ENCODE measurements around the gene RTN4RL1. TPM values are rescaled to one million over a fixed set of nuclear protein-coding genes. Genes with fewer than 3 reads are reported as not detected.

Gene RTN4RL1
- total and polyA plus RNA-seq, 9 of the 15 experiments (the other 6 are each of a cell fraction or from before 2014, with no cell fraction given) = 0.04 to 0.06 (median 0.04) TPM; not detected in 5

- FAIRE-seq = no peak
- H3K27me3 ChIP-seq (ENCODE audit: control insufficient read depth in 2 of 2, insufficient read depth in 2 of 2, low read length in 2 of 2) = no peaks in the 10 kb centered on the region
- intact Hi-C loops (cut with micrococcal nuclease) (no loop called here), in situ Hi-C loops (cut with MboI) (loop anchor here (10.0 kb wide), 1 partner anchor 184 kb away; no protein-coding TSS in a partner anchor)
- H3K79me2 ChIP-seq (ENCODE audit: control insufficient read depth, insufficient read depth, low read length) = no peaks in the 10 kb centered on the region
- H3K4me1 ChIP-seq (replicated peaks in 1 of 2; ENCODE audit: control insufficient read depth in 2 of 2, insufficient read depth in 2 of 2, low read length in 2 of 2) = peaks cover 0 to 36% of the 10 kb centered on the region in 2 experiments; a peak in 2 of 5 replicates
- no peak overlapping the region for H3K4me2 ChIP-seq (ENCODE audit: insufficient read depth, low read length)
- H3K9me3 ChIP-seq (replicated peaks; ENCODE audit: control insufficient read depth, insufficient read depth, low read depth, low read length) = no peaks in the 10 kb centered on the region
- ChIA-PET CTCF (ENCODE audit: low intra/inter-chr PET ratio) (no interaction called here), POLR2A (no interaction called here)
- no peak for ATAC-seq
- no peak overlapping the region for H3K27ac ChIP-seq (ENCODE audit: extremely low read depth, low read depth, low read length)
- H3K4me3 ChIP-seq = no peak overlapping the region
- no peak overlapping the region for H2AFZ ChIP-seq (ENCODE audit: low read depth, low read length)
- DNase-seq (ENCODE audit: extremely low read depth in 1 of 4, low spot score in 3 of 4) = no peak
- BruUV-seq (replicated peaks) = no TSS peak
- WGBS (ENCODE audit: insufficient coverage, low coverage, missing lambda C conversion rate) = 75% methylated on average over 19 of the region's 21 CpGs
- no peaks in the 10 kb centered on the region for H3K9me1 ChIP-seq (ENCODE audit: control insufficient read depth, insufficient read depth, low read length)
- peaks cover 11% of the 10 kb centered on the region; the same call in 1 of the 3 replicates for H3K36me3 ChIP-seq (ENCODE audit: control insufficient read depth, insufficient read depth, low read length)
- no peaks in the 10 kb centered on the region for H4K20me1 ChIP-seq (replicated peaks; ENCODE audit: control insufficient read depth, insufficient read depth, low read length)
- H3K9ac ChIP-seq (ENCODE audit: insufficient read depth in 1 of 2, low read depth in 2 of 2, low read length in 2 of 2) = no peak overlapping the region
- no peak for TF ChIP-seq ZNF778 (CRISPR knock-in tag; IDR thresholded peaks at IDR 0.05)
- TF ChIP-seq RREB1 (CRISPR knock-in tag; IDR thresholded peaks at IDR 0.05) = no peak
- TF ChIP-seq E2F1 (CRISPR knock-in tag; IDR thresholded peaks at IDR 0.05) = no peak
- no peak for TF ChIP-seq NR4A1 (CRISPR knock-in tag; IDR thresholded peaks at IDR 0.05)
- no peak for TF ChIP-seq NR4A1 (tag; IDR thresholded peaks at IDR 0.05)
- TF ChIP-seq ATF3 (IDR thresholded peaks at IDR 0.05) = no peak
- no peak for TF ChIP-seq ATF3 (CRISPR knock-in tag; conservative IDR thresholded peaks at IDR 0.05)
- no peak for TF ChIP-seq ZBTB1 (CRISPR knock-in tag; IDR thresholded peaks at IDR 0.05; ENCODE audit: borderline replicate concordance, low read depth)
- no peak for TF ChIP-seq ZNF518B (CRISPR knock-in tag; IDR thresholded peaks at IDR 0.05)
Measured at GRCh38 chr17:2060681-2061440, 35.7 kb upstream of the RTN4RL1 start.
